Activated naive CD8-positive, alpha-beta T cell treated with anti-CD3 and anti-CD28 coated beads for 36 hours (primary cell): Measurements from ENCODE around the gene SPPL2C. TPM values are rescaled to one million over a fixed set of nuclear protein-coding genes. Genes with fewer than 3 reads are reported as not detected.

Source experiments
- total RNA-seq, 2 experiments: library from RNA; stranded (reverse); gene quantifications; one replicate each; pipeline ENCODE4 v1.2.3, GENCODE V29; 2021

SPPL2C gene
- total RNA-seq, 2 experiments from 2014 or later = not detected

Other genes starting within 250 kb of the SPPL2C start
- not detected for gene CRHR1, start 60.6 kb upstream of the SPPL2C start, total RNA-seq
- under 1 TPM; 0.68 to 0.88 TPM for gene MAPT, start 49.7 kb downstream of the SPPL2C start, total RNA-seq
- not detected for gene STH, start 154.4 kb downstream of the SPPL2C start, total RNA-seq